ENCODE data around the gene SSR1.

- TF ChIP-seq POLR2AphosphoS5 (IDR thresholded peaks at IDR 0.05; ENCODE audit: low read depth, low read length) (no peak), REST (IDR thresholded peaks at IDR 0.05; ENCODE audit: insufficient read depth in 1 of 2, low read depth in 2 of 2, low read length in 2 of 2) (no peak), TAF1 (IDR thresholded peaks at IDR 0.05; ENCODE audit: borderline replicate concordance, insufficient read depth, low read length) (no peak)
Measured at GRCh38 chr6:7222197-7222596, 90.8 kb downstream of the SSR1 start.

Data from PFSK-1 (cell line).